ENCODE data around the gene HDAC9. TPM values are rescaled to one million over a fixed set of nuclear protein-coding genes. Genes with fewer than 3 reads are reported as not detected.

The HDAC9 gene
- total and polyA plus RNA-seq, 2 of the 13 experiments (the other 11 are each of a cell fraction or from before 2014, with no cell fraction given), result 0.05 to 0.07 TPM

- TF ChIP-seq ZNF280D (CRISPR knock-in tag; IDR thresholded peaks at IDR 0.05), result no peak
These were observed 131.2 kb downstream of the HDAC9 start (continued) for GRCh38 chr7:18626717-18627116.

- Histone ChIP-seq H3K4me2 (ENCODE audit: low read depth, low read length) (no peak overlapping the region), H3K4me1 (ENCODE audit: insufficient read depth, low read length) (no peaks in the 10 kb centered on the region), H3K36me3 (replicated peaks in 1 of 2; ENCODE audit: control insufficient read depth in 1 of 2, insufficient read depth in 2 of 2, low read length in 2 of 2) (no peaks in the 10 kb centered on the region), H3K27me3 (ENCODE audit: control insufficient read depth in 1 of 2, insufficient read depth in 2 of 2, low read length in 2 of 2) (no peaks in the 10 kb centered on the region), H2AFZ (ENCODE audit: low read length) (no peak overlapping the region), H3K9me3 (ENCODE audit: low read length) (no peaks in the 10 kb centered on the region), H3K27ac (ENCODE audit: extremely low read length, insufficient read depth, low read length) (no peak overlapping the region), H4K20me1 (ENCODE audit: insufficient read depth, low read length) (no peaks in the 10 kb centered on the region), H3K4me3 (replicated peaks in 1 of 3; ENCODE audit: insufficient read depth in 1 of 3, low read depth in 2 of 3, low read length in 3 of 3) (no peak overlapping the region), H3K9ac (ENCODE audit: insufficient read depth, low read depth, low read length) (no peak overlapping the region), H3K79me2 (ENCODE audit: insufficient read depth, low read length) (no peaks in the 10 kb centered on the region)
- ATAC-seq, result no peak
- in situ Hi-C loops (cut with HindIII; ENCODE audit: extremely low pct_ligation_motif_present, low pct_unique_long_range_greater_than_20kb), result no loop called here
- no TSS peak for BruUV-seq (replicated peaks)
- WGBS (ENCODE audit: low lambda C conversion rate), result 0% methylated on average over 3 of the region's 3 CpGs
- no peak for FAIRE-seq
- CTCF ChIA-PET (ENCODE audit: low intra/inter-chr PET ratio, low total read pairs), result no interaction called here
- intact Hi-C loops (cut with micrococcal nuclease; ENCODE audit: unreplicated experiment), result no loop called here
- POLR2A ChIA-PET, result no interaction called here
- DNase-seq (ENCODE audit: low spot score), result no peak
- TF ChIP-seq RFX1 (IDR thresholded peaks at IDR 0.05) (no peak), ZXDC (CRISPR knock-in tag; IDR thresholded peaks at IDR 0.05) (no peak), POGZ (CRISPR knock-in tag; IDR thresholded peaks at IDR 0.05) (no peak), SP2 (CRISPR knock-in tag; IDR thresholded peaks at IDR 0.05) (no peak), ZNF326 (CRISPR knock-in tag; IDR thresholded peaks at IDR 0.05; ENCODE audit: borderline replicate concordance) (no peak), IRX3 (CRISPR knock-in tag; IDR thresholded peaks at IDR 0.05; ENCODE audit: borderline replicate concordance, low read depth) (no peak), FLYWCH1 (CRISPR knock-in tag; IDR thresholded peaks at IDR 0.05) (no peak), PRDM4 (CRISPR knock-in tag; IDR thresholded peaks at IDR 0.05; ENCODE audit: borderline replicate concordance) (no peak), NFRKB (IDR thresholded peaks at IDR 0.05) (no peak), ZBED4 (CRISPR knock-in tag; IDR thresholded peaks at IDR 0.05; ENCODE audit: borderline replicate concordance) (no peak), ZBTB1 (CRISPR knock-in tag; IDR thresholded peaks at IDR 0.05; ENCODE audit: borderline replicate concordance) (no peak)
These were observed 142.0 kb downstream of the HDAC9 start for GRCh38 chr7:18637516-18637915.
